Measurements from ENCODE around the gene SLC17A6.

DNA sequence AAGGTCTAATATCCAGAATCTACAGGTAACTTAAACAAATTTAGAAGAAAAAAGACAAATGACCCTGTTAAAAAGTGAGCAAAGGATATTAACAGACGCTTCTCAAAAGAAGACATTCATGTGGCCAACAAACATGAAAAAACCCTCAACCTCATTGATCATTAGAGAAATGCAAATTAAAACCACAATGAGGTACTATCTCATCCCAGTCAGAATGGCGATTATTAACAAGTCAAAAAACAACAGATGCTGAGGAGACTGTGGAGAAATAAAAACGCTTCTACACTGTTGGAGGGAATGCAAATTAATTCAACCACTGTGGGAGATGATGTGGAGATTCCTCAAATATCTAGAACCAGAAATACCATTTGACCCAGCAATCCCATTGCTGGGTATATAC lies 67.2 kb downstream of the SLC17A6 start:
- TF ChIP-seq CSDC2 (CRISPR knock-in tag; IDR thresholded peaks at IDR 0.05) (no peak), ZNF565 (CRISPR knock-in tag; conservative IDR thresholded peaks at IDR 0.05; ENCODE audit: low read depth) (no peak), TOX (CRISPR knock-in tag; IDR thresholded peaks at IDR 0.05; ENCODE audit: borderline replicate concordance) (no peak), ESRRG (CRISPR knock-in tag; IDR thresholded peaks at IDR 0.05) (no peak), PPARA (CRISPR knock-in tag; IDR thresholded peaks at IDR 0.05; ENCODE audit: borderline replicate concordance) (no peak), SNAI2 (CRISPR knock-in tag; IDR thresholded peaks at IDR 0.05) (no peak), ISL1 (CRISPR knock-in tag; IDR thresholded peaks at IDR 0.05) (no peak), ZNF8 (CRISPR knock-in tag; IDR thresholded peaks at IDR 0.05) (no peak), ZFP30 (CRISPR knock-in tag; IDR thresholded peaks at IDR 0.05) (no peak), RARB (CRISPR knock-in tag; IDR thresholded peaks at IDR 0.05) (no peak)
- TF ChIP-seq, protein P1, sequence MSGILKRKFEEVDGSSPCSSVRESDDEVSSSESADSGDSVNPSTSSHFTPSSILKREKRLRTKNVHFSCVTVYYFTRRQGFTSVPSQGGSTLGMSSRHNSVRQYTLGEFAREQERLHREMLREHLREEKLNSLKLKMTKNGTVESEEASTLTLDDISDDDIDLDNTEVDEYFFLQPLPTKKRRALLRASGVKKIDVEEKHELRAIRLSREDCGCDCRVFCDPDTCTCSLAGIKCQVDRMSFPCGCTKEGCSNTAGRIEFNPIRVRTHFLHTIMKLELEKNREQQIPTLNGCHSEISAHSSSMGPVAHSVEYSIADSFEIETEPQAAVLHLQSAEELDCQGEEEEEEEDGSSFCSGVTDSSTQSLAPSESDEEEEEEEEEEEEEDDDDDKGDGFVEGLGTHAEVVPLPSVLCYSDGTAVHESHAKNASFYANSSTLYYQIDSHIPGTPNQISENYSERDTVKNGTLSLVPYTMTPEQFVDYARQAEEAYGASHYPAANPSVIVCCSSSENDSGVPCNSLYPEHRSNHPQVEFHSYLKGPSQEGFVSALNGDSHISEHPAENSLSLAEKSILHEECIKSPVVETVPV (CRISPR knock-in tag; IDR thresholded peaks at IDR 0.05) = no peak
- TF ChIP-seq, protein P2, sequence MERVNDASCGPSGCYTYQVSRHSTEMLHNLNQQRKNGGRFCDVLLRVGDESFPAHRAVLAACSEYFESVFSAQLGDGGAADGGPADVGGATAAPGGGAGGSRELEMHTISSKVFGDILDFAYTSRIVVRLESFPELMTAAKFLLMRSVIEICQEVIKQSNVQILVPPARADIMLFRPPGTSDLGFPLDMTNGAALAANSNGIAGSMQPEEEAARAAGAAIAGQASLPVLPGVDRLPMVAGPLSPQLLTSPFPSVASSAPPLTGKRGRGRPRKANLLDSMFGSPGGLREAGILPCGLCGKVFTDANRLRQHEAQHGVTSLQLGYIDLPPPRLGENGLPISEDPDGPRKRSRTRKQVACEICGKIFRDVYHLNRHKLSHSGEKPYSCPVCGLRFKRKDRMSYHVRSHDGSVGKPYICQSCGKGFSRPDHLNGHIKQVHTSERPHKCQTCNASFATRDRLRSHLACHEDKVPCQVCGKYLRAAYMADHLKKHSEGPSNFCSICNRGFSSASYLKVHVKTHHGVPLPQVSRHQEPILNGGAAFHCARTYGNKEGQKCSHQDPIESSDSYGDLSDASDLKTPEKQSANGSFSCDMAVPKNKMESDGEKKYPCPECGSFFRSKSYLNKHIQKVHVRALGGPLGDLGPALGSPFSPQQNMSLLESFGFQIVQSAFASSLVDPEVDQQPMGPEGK (CRISPR knock-in tag; IDR thresholded peaks at IDR 0.05; ENCODE audit: borderline replicate concordance) = no peak
- TF ChIP-seq, protein P3, sequence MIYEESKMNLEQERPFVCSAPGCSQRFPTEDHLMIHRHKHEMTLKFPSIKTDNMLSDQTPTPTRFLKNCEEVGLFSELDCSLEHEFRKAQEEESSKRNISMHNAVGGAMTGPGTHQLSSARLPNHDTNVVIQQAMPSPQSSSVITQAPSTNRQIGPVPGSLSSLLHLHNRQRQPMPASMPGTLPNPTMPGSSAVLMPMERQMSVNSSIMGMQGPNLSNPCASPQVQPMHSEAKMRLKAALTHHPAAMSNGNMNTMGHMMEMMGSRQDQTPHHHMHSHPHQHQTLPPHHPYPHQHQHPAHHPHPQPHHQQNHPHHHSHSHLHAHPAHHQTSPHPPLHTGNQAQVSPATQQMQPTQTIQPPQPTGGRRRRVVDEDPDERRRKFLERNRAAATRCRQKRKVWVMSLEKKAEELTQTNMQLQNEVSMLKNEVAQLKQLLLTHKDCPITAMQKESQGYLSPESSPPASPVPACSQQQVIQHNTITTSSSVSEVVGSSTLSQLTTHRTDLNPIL (CRISPR knock-in tag; IDR thresholded peaks at IDR 0.05; ENCODE audit: low read depth) = no peak
